ENCODE measurements around the gene GLTPD2.

DNA sequence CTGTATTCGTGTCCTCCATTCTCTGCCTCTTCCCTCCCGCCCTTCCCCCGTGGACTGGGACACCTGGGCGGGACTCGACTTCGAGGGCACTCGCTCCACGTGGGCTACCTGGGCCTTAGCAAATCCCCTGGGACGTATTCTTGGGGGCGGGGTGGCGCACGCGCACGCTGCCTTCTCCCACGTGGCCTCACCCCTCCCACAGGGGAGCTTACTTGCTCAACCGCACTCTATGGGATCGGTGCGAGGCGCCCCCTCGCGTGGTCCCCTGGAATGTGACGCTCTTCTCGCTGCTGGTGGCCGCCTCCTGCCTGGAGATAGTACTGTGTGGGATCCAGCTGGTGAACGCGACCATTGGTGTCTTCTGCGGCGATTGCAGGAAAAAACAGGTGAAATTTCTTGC lies 6.1 kb upstream of the GLTPD2 start:
- no peak for TF ChIP-seq POLR2A (IDR thresholded peaks at IDR 0.05; ENCODE audit: low read depth, low read length)
- no peak for TF ChIP-seq TAF1 (IDR thresholded peaks at IDR 0.05; ENCODE audit: low read depth, low read length)
